GM21390 (cell line): ENCODE measurements around the gene CUL9.

ENCODE experiments used
- ATAC-seq: cut with Tn5 transposase; IDR thresholded peaks from one replicate; pipeline ENCODE4 v1.9.1; 2021; ENCODE audit not compliant: unreplicated experiment

Gene CUL9

DNA sequence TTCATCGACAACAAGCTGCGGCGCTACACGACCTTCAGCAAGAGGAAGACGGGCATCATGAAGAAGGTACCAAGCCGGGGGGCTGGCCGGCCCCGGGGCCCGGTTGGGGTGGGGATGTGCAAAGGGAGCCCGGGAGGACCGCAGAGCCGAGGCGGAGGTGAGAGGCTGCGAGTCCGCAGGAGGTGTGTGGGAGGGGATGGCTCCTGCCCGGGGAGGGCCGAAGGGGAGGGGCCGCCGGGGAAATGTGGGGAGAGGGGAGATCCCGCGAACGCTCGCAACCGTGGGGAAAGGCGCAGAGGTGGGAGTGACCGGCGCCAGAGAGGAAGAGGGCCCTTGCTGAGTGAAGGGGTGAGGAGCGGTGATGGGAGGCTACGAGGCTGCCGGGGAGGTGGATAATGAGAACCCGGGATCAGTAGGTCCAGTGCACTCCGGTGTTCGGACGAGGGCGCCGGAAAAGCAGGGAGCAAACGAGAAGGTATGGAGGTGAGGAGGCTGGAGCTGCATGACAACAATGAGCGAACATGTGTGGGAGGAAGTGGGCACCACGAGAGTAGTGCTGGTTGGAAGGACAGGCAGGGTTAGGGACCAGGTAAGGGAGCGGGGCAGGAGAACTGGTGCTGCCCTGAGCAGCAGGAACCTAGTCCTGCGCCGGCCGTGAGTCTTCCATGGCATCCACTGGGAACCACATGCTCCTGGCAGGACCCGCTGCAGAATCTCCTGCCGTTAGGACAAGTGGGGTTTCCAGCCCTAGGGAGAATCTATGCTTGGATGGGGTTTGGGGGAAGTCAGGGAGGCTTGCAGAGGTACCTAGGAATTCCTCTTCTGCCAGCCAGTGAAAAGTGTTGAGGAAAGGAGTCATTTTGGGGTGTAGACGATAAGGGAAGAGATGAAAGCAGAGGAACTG, 9.6 kb upstream of the CUL9 start:
- no peak for ATAC-seq

GRCh38 chr6:43173591-43174262, 8.3 kb upstream of the CUL9 start:
- ATAC-seq, result no peak

DNA sequence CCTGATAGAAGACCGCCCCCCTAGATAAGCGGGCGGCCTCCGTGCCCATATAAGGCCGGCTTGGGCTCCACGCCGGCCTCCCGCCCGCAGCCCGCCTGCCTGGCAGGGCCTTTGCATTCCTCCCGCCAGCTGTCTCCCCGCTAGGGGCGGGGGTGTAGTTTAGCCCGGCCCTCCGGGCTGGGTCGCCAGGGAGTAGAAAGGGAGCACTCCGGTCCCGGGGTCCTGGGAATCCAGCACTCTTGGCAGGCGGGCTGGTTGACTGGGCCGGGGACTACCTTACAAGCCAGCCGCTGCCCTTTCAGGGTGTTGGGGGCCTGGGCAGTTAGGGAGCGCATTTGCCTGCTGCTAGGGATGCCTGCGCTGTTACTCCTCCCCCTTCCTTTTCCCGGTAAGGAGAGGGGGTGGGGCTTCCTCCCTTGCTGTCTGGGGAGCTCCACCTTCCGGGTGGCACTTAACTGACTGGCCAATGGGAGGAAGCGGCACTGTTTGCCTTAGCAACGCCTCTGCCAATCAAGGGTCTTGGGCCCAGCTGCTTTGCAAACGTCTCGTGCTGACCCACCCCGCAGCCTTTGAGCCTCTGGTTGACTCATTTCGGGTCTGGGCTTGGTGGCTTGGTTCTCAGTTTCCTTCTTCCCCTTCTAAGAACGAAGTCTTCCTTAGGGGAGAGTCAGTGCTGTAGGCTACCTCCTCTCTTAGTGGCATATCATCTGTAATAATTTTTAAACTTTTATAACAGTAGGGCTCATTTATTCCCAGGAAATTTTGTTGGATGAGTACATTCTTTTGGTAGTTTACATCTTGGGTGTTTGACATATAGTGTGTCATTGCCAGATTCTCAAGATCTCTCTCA, 7.5 kb upstream of the CUL9 start:
- peak; percentile 68 for ATAC-seq

- ATAC-seq, result no peak
Observed at GRCh38 chr6:43175676-43176422, 6.1 kb upstream of the CUL9 start.

DNA sequence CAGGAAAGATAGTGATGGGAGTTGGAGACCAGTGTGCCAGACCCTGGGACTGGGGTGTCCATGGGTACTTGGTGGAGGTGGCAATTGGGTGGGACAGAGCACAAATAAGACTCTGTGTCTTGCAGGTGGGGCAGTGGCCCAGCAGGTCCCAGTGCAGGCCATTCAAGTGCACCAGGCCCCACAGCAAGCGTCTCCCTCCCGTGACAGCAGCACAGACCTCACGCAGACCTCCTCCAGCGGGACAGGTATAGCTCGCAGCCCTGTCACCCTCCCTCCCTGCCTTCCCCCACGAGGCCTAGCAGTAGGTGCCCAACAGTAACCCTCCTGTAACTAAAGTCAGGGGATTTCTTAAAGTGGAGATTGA, 5.6 kb upstream of the CUL9 start:
- ATAC-seq, result no peak

DNA sequence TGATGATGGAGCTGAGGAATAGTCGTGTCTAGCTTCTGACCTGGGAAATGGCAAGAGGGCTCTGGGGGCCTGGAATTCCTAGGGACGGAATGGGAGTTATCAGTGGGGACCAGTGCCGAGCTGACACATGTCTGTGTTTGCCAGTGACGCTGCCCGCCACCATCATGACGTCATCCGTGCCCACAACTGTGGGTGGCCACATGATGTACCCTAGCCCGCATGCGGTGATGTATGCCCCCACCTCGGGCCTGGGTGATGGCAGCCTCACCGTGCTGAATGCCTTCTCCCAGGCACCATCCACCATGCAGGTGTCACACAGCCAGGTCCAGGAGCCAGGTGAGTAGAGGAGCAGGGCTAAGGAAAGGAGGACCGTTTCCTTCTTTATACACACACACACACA, 3.8 kb upstream of the CUL9 start:
- no peak for ATAC-seq

DNA sequence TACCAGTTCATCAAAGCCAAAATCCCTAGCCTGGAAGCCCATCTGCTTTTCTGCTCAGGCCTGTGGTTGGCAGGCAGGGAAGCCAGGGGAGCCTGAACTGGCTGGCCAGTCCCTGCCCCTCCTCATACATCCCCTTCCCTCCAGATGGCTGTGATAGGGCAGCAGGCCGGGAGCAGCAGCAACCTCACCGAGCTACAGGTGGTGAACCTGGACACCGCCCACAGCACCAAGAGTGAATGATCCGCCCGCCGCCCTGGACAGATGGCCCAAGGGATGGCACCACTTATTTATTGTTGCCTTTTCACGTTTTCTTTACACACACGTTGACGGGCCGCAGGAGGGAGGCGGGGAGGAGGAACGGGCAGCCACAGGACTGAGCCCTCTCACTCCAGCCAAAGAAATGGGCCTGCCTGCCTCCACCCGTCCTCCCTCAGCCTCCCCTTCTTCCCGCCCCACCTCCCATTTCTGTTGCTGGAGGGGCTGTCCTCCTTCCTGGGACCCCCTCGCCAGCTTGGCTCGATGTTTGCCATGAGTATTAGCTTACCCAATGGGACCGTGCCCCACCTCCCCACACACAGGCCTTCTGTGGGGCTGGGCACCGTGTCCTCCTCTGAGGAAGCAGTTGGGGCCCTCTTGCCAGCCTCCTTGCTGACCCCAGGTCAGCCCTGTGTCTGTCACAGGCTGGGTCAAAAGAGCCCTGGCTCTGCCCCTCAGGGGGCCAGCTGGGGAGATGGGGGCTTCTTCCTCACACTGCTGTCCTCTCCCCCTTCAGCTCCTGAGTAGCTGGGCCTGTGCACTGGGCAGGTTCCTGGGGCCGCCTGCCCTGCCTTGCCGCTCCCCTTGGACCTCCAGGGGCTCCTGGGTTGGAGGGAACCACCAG, 2.8 kb upstream of the CUL9 start:
- no peak for ATAC-seq

DNA sequence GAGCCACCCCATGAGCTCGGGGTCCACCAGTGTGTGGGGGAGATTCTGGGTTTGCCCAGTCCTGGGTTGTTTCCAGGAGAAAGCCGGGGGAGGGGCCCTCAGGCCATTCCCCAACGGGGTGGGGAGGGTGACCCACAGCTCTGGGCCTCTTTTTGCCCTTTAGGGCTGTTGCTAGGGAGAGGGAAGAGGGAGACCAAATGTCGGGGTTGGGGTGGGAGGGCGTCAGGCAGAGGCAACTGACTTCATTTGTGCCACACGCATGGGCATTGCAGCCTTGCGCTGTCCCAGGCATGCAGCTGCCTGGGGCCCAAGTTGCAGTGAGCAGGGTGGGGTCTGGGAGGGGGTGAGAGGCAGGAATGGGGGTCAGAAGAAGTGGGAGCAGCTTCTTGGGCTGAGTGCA, 1.9 kb upstream of the CUL9 start:
- ATAC-seq, result no peak

GRCh38 chr6:43180985-43181384, 1.0 kb upstream of the CUL9 start:
- no peak for ATAC-seq

GRCh38 chr6:43181621-43181941, 415 bp upstream of the CUL9 start:
- ATAC-seq, result no peak

- ATAC-seq, result no peak
Observed at GRCh38 chr6:43183441-43183840, 1.4 kb downstream of the CUL9 start.

GRCh38 chr6:43184268-43184985, 2.4 kb downstream of the CUL9 start:
- ATAC-seq, result no peak

DNA sequence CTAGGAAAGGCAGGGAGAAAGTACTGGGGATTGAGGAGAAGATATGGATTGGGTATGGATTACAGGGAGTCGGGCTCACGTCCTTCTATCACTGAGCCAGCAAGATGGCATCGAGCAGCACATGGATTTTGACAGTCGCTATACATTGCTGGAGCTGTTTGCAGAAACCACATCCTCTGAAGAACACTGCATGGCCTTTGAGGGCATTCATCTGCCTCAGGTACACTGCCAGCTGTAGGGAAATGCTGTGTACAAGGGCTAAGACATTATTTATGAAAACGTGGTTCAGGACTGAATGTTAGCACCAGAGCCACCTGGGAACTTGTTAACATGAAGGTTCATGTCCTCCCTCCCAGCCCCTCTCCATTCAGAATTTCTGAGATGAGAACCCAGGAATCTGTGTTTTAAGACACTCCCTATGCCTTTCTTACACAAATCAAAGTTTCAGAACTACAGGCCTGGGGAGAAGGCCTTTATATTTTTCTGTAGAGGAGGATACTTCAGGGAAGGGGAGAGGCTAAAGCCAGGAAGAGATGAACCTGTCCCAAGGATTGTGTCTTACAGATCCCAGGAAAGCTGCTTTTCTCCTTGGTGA, 3.5 kb downstream of the CUL9 start:
- no peak for ATAC-seq

DNA sequence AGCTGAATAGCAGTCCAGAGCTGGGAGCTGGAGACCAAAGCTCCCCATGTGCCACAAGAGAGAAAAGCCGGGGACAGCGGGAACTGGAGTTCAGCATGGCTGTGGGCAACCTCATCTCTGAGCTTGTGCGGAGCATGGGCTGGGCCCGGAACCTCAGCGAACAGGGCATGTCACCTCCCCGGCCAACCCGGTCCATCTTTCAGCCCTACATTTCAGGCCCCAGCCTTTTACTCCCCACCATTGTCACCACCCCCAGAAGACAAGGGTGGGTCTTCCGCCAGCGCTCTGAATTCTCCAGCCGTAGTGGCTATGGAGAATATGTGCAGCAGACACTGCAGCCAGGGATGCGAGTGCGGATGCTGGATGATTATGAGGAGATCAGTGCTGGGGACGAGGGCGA, 4.0 kb downstream of the CUL9 start:
- no peak for ATAC-seq

DNA sequence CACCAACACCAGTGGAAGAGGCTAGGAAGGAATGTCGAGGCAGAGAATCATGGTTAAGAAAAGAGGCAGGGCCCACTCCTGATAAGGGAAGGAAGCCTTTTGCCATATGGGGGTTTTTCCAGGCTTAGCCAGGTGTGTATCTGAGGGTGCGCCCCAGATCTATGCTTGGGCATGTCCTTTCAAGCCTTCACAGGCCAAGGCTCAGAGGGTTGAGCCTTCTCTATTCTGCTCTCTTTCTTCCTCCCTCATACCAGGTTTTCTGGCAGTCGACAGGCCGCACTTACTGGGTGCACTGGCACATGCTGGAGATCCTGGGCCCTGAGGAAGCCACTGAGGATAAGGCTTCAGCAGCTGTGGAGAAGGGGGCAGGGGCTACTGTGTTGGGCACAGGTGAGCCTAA, 4.7 kb downstream of the CUL9 start:
- no peak for ATAC-seq

DNA sequence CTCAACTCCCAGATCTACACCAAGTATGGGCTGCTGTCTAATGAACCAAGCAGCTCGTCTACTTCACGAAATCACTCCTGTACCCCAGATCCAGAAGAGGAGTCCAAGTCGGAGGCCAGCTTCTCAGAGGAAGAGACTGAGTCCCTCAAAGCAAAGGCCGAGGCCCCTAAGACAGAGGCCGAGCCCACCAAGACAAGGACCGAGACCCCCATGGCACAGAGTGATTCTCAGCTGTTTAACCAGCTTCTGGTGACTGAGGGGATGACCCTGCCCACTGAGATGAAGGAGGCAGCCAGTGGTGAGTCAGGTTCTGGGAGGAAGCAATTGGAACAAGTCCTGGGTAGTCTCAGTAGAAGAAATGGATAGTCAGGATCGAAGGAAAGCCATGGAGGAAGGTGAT, 5.8 kb downstream of the CUL9 start:
- no peak for ATAC-seq

GRCh38 chr6:43188426-43188825, 6.4 kb downstream of the CUL9 start:
- no peak for ATAC-seq

GRCh38 chr6:43189776-43190304, 7.8 kb downstream of the CUL9 start:
- no peak for ATAC-seq

GRCh38 chr6:43192911-43193310, 10.9 kb downstream of the CUL9 start:
- no peak for ATAC-seq
